ENCODE results near the gene CAMK1.

The CAMK1 gene

DNA sequence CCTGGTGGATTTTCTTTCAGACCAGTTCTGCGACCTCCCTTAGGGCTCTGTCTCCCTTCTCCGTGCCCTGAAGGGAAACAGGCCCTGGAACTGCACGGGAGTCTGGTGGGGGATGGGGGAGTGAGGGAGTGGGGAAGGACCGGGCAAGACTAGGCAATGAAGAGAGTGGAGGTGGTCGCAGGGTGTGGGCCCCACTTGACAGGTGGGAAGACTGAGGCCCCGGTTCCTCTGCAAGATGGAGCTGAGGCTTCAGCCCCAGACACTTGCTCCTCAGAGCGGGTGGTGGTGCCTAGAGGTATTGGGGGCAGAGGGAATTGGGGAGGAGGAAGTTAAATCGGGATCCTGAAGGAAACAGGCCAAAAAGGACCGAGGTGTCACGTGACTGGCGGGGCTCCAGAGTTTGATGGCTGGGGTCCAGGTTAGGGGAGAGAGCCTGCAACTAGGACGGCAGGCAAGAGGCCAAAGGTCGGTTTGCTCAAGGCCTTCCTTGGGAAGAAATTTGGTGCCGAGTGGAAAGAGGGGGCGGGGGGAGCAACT is 597 bp upstream of the CAMK1 start:
- peak; percentile 85 for DNase-seq

GRCh38 chr3:9769012-9769411 is 735 bp downstream of the CAMK1 start:
- no peak for DNase-seq

GRCh38 chr3:9768141-9768775 is 1.5 kb downstream of the CAMK1 start:
- no peak for DNase-seq

- no peak for DNase-seq
Measured at GRCh38 chr3:9767418-9767817, 2.3 kb downstream of the CAMK1 start.

- DNase-seq = no peak
Measured at GRCh38 chr3:9765865-9766264, 3.9 kb downstream of the CAMK1 start.

GRCh38 chr3:9762871-9763270 is 6.9 kb downstream of the CAMK1 start:
- DNase-seq = no peak

GRCh38 chr3:9761919-9762318 is 7.8 kb downstream of the CAMK1 start:
- no peak for DNase-seq

- DNase-seq = no peak
Measured at GRCh38 chr3:9760779-9761505, 8.8 kb downstream of the CAMK1 start.

DNA sequence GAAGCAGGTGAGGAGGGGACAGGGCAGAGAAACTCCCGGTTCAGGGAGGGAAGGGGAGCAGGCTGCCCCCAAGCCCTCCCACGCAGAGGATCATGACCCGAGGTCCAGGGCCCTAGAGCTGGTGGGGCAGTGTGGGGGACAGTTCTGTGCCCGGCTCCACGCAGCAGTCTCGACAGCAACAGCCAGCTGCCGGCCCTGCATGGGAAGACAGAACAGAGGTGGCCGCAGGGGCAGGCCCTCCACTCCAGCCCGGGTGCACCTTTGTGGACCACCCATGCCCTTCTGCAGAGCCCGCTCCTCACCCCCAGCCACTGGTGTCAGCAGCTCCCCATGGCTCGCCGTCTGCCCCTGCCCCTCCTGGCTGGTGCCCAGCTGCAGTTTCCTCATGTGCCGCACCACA is 12.3 kb downstream of the CAMK1 start:
- DNase-seq = no peak

GRCh38 chr3:9754678-9755077 is 15.1 kb downstream of the CAMK1 start:
- no peak for DNase-seq

GRCh38 chr3:9750556-9751411 is 19.0 kb downstream of the CAMK1 start:
- DNase-seq = no peak

GRCh38 chr3:9749645-9750555 is 19.8 kb downstream of the CAMK1 start, which contains the start of gene OGG1:
TSS of gene OGG1 (plus strand) at chr3:9749952. CDS start at chr3:9750287, 335 bp downstream.
- peak; percentile 98 for DNase-seq

- DNase-seq = no peak
Measured at GRCh38 chr3:9749296-9749644, 20.5 kb downstream of the CAMK1 start.

GRCh38 chr3:9748031-9748430 is 21.7 kb downstream of the CAMK1 start:
- DNase-seq = no peak

DNA sequence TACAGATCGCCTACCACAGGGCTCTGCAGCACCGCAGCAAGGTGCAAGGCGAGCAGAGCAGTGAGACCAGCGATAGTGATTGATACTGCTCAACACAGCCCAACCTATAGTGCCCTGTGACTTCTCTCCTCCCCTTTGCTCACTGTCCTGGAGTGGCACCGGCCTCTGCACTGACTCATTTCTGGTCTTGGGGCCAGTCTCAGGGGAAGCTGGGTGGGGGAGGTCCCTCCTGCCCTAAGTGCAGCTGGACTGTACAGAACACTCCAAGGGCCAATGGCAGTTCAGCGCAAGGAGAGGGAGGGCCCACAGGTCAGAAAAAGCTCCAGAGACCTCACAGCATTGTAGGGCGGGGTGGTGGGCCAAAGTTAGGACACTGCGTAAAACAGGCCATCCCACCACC is 22.5 kb downstream of the CAMK1 start:
- DNase-seq = no peak

GRCh38 chr3:9746330-9746729 is 23.4 kb downstream of the CAMK1 start:
- no peak for DNase-seq

- no peak for DNase-seq
Measured at GRCh38 chr3:9745521-9745920, 24.2 kb downstream of the CAMK1 start.

DNA sequence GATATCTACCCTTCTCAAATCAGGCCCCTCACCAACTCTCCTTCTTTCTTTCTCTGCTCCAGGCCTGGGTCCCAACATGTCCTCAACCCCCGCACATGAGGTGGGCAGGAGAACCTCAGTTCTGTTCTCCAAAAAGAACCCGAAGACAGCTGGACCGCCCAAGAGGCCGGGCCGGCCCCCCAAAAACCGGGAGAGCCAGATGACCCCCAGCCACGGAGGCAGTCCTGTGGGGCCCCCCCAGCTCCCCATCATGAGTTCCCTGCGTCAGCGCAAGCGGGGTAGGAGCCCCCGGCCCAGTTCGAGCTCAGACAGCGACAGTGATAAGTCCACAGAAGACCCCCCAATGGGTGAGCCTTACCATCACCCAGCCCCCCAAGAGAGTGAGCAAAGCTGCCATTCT is 25.6 kb downstream of the CAMK1 start:
- DNase-seq = no peak

- no peak for DNase-seq
Measured at GRCh38 chr3:9743548-9743947, 26.2 kb downstream of the CAMK1 start.

- DNase-seq = no peak
Measured at GRCh38 chr3:9742560-9742959, 27.2 kb downstream of the CAMK1 start.

- no peak for DNase-seq
Measured at GRCh38 chr3:9739181-9739580, 30.6 kb downstream of the CAMK1 start.

DNA sequence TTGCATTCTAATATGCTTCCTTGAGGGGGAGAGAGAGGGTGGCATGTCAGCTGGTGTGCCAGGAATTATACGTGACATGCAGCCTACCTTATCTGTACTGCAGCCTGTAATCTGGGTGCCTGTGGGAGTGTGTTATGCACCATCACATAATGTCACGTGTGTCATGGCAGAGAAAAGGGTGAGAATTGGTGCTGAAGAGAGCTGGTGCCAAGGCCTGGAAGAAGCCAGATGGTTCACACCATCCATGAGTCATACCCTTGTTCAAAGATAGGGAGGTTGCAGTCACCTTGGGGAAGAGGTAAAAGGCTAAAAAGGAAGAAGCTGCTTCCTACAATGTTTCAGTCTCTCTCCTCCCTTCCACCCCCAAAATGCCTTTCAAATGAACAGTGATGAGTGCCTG is 32.9 kb downstream of the CAMK1 start:
- no peak for DNase-seq

DNA sequence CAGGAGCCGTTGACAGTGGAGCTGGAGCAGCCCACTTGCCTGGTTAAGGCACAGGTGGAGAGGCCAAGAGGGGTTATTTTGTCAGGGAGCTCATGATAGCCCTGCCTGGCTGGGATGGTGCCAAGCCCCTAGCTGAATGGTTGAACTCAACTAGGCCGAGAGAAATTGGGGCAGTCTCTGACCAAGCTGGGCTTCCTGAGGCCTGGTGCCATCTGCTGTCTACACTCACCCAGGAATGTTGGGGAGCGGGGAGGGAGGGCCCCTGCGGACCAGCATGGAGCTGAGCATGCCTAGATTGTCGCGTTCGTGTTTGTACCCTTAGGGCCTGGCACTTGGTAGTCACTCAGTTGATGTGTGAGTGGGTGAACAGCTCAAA is 37.0 kb downstream of the CAMK1 start:
- no peak for DNase-seq
